Activated effector memory CD4-positive, alpha-beta T cell treated with anti-CD3 and anti-CD28 coated beads, Interleukin-2, amount 50 U/mL, for 16 hours (primary cell): Measurements from ENCODE around the gene SMAD1.

Experiments used
- DNase-seq: peaks from one replicate; pipeline ENCODE4 v3.0.0-alpha.2; 2020

The SMAD1 gene

DNA sequence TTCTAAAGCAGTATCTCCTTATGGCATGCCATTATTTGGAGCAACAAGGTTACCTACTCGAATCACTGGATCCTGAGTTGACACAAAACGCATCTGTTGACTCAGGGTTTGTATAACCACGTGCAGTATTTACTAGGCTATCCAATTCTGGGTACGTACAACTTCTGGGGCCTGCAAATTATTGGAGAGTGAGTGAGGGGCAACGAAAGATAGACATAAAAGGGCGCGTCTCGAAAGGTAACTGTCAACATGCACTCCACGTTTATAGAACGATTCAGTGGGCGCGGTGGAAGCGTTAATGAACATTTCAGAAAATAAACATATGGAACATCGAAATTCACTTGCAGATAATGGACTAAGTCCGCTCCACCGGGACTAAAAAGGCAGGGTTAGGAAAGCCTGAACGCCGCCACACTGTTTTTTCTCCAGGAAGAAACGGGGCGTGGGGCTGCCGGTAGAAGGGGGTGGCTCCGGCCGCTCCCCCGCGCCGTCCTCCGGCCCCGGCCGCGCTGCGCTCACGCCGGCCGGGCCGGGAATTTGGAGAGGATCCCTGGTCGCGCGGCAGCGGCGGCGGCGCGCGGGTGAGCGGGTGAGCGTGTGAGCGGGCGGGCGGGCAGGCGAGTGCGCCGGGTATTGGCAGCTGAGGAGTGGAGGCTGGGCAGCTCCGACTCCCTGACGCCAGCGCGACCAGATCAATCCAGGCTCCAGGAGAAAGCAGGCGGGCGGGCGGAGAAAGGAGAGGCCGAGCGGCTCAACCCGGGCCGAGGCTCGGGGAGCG is at the start of gene SMAD1:
Gene SMAD1 (plus strand): TSS at position 690 of the 778 bp plus-strand sequence. CDS start 32,761 bp downstream, outside the sequence.
- peak; percentile 72 for DNase-seq

GRCh38 chr4:145433684-145434083 is 48.0 kb upstream of the SMAD1 start:
- DNase-seq: no peak

- DNase-seq: no peak
Measured at GRCh38 chr4:145435646-145436045, 46.0 kb upstream of the SMAD1 start.

DNA sequence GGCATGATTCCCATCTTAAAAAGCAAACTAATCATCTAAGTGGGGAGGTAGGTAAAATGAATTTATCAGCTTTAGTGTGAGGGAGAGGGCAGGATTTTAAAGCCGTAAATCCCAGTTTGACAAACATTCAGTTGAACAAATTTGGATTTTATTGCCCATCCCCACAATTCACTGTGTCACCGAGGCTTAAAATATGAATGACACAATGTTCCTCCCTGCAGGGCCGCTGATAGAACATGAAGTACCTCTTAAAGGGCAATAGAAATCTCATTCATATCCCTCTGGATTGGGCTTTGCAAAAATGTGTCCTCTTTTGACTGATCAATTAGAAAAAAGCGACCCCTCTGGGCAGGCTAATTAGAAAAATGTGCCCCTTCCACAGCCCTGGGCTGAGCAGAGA is 45.5 kb upstream of the SMAD1 start:
- DNase-seq: no peak

GRCh38 chr4:145436796-145437195 is 44.9 kb upstream of the SMAD1 start:
- no peak for DNase-seq

- no peak for DNase-seq
Measured at GRCh38 chr4:145437466-145437865, 44.2 kb upstream of the SMAD1 start.

GRCh38 chr4:145438298-145438697 is 43.4 kb upstream of the SMAD1 start:
- DNase-seq: no peak

DNA sequence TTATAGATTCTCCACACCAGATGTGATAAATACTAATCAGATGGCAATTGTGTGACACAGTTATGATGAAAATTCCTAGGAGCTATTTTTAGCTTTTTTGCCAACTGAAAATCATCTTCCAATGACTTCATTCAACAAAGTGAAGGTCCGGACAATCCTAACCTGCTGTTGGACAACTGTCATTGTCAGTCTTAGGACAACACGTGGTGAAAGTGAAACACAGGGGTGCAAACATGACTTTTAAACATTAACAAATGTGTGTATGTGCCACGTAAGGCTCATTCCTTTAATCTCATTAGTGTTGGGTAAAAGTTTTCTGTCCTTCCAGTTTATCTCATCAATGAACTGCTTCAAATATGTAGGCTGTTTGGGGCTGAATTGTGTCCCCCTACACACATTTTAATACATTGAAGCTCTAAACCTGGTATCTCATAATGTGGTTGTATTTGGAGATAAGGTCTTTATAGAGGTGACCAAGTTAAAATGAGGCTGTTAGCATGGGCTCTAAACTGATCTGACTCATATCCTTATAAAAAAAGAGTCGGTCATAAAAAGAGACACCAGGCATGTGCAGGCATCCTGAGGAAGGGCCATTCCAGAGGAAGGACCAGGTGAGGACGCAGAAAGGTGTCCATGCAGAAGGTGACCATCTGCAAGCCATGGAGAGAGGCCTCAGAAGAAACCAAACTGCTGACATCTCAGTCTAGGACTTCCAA is 41.2 kb upstream of the SMAD1 start:
- no peak for DNase-seq

- no peak for DNase-seq
Measured at GRCh38 chr4:145446184-145446583, 35.5 kb upstream of the SMAD1 start.

DNA sequence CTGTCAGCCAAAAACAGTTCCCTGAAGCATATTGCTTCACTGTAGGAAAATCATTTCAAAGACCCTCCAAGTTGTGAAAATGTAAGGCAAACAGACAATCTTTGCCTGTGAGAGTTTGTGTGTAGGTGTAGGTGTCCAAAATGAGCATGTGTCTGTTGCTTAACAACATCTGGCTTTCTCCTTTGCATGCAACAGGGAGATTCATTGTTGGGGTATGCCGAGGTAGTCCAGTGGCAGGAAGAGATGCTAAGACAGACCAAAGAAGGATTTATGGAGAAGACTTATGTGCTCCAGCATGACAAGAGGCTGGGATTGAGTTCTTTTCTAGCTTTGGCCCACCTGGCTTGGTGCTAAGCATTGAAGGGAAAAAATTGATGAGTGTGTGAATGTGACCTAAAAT is 29.8 kb upstream of the SMAD1 start:
- DNase-seq: no peak

DNA sequence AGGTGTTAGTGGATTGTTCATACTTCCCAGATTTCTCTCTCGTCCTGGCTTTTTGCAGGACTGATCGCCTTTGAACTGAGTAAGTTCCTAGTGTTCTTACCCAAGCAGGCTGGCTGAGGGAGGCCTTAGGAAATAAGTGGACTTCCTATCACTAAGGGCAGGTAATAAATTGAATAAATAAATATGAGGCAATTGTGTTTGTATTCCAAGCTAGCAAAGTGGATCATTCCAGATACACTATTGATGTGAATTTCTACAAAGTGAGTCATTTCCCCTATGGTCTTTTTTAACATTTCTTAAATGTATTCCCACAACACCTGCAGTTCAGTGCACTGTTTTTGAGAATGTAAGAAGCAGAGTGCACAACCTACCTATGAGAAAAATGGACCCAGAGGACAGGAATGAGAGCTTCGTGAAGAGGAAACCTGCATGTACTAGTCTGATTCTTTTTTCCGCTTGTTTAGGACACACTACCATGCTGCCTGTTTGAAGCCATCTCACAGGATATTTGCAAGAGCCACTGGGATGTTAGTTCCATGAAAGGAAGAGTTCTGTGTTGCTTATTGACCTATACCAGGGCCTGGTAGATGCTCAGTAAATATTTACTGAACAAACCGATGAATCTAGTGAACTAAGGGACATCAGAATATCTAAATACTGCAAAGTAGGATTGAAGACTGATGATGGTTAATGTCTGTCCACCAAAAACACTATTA is 29.0 kb upstream of the SMAD1 start:
- DNase-seq: no peak

DNA sequence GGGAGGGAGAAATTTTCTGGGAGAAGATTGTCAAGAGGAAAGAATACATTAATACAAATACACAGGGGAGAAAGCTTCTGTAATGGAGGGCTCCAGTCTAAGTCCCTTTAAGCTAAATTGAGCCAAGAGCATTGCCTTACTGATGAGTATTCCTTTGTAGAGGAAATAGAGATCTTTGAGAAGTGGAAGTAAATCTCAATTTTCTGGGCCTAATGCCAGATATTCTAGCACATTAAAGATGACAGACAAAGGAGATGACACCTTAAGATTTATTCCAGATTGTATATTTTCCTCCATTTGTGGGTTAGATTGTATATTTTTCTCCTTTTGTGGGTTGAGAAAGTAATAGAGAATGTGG is 28.5 kb upstream of the SMAD1 start:
- no peak for DNase-seq

DNA sequence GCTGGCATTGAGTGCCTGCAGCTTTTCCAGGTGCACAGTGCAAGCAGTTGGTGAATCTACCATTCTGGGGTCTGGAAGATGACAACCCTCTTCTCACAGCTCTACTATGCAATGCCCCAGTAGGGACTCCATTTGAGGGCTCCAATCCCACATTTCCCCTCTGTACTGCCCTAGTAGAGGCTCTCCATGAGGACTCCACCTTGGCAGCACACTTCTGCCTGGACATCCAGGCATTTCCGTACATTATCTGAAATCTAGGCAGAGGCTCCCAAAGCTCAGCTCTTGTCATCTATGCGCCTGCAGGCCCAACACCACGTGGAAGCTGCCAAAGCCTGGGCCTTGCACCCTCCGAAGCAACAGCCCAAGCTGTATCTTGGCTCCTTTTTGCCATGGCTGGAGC is 8.4 kb upstream of the SMAD1 start:
- DNase-seq: no peak

DNA sequence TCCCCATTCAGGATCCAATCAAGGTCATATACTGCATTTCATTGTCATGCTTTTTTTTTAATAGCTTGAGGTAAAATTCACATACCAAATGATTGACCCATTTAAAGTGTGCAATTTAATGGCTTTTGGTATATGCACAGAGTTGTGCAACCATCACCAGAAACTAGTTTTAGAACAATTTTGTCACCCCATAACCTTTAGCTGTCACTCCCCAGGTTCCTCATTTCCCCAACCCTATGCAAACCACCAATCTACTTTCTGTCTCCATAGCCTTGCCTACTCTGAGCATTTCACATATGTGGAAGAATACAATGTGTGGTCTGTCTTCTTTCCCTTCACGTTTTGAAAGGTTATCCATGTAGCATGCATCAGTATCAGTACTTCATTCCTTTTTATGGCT is 1.4 kb upstream of the SMAD1 start:
- DNase-seq: no peak

DNA sequence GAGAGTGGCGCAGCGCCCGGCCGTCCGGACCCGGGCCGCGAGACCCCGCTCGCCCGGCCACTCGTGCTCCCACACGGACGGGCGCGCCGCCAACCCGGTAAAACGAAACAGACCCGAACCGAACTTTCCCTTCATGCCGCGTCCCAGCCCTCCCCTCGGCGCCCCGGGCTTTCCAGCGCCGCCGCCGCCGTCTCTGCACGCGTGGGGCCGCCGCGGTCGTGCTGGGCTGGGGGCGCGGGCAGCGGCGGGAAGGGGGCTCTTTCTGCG is 222 bp downstream of the SMAD1 start:
- DNase-seq: peak; percentile 64

DNA sequence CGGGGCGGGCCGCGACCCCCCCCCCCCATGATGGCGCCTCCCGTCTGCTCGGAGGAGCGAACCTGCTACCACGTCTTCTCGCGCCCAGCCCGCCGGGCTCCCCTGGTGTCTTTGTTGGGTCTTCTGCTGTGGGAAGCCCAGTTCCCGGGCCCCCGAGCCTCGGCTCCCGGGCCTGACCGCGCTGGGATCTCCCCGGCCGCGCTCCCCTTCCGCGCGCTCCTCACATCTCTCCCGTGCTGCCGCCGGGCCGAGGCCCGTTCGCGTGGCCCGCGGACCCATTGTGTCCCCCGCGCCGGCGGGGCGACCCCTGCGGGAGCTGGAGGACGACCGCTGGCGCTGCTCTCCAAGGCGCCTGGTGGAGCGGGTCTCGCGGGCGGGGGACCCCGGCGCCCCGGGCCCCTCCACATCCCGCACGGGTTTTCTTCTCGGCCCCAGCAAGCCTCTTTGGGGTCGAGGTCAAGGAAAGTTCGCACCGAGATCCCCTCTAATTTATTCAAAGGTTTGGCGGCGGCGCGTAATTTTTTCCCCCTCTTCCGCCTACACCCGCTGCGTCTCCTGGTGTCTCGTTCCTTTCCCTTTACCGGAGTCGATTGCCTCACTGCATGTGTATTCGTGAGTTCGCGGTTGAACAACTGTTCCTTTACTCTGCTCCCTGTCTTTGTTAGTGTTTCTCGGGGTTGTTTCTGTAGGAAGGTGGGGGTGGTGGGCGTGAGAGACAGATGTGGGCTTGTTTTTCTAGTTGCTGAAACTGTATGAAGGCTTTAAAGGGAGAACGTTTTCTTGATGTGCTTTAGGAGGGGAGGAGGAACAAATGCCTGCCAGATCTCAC is 770 bp downstream of the SMAD1 start:
- peak; percentile 81 for DNase-seq

- no peak for DNase-seq
Measured at GRCh38 chr4:145483514-145483913, 1.9 kb downstream of the SMAD1 start.

DNA sequence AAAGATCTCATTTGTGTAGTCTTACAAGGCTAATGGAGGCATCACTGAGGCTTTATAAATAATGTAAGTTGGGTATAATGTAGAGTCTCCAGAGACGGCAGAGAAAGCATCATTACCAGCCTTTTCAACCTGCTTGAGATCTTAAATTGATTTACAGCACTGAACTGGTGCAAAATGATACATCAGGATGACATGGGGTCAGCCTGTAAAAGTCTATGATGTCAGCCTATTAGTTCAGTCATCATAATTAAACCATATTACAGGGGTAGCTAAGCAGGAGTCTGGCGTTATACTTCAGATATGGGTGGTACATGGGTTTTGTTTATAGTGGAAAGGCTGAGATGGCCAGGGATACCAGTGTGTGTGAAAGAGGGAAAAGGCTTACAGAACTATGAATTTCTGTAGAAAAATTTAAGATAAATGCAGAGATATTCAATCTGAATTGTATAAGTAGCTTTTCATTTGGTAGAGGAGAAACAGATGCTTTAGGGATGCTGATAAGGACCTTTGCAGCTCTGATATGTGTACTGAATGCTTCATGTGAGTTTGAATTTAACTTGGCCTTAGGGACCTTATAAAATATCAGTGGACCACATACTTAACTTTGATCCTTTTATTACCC is 2.7 kb downstream of the SMAD1 start:
- DNase-seq: no peak

DNA sequence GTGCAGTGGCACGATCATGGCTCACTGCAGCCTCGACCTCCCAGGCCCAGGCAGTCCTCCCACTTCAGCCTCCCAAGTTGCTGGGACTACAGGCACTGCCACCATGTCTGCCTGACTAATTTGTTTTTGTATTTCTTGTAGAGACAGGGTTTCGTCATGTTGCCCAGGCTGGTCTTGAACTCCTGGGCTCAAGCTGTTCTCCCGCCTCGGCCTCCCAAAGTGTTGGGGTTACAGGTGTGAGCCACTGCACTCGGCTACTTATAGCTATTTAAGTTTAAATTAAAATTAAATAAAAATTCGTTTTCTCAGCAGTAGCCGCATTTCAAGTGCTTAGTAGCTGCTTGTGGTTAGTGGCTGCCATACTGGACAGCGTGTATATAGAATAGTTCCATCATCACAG is 3.5 kb downstream of the SMAD1 start:
- no peak for DNase-seq

GRCh38 chr4:145486603-145487002 is 5.0 kb downstream of the SMAD1 start:
- no peak for DNase-seq

DNA sequence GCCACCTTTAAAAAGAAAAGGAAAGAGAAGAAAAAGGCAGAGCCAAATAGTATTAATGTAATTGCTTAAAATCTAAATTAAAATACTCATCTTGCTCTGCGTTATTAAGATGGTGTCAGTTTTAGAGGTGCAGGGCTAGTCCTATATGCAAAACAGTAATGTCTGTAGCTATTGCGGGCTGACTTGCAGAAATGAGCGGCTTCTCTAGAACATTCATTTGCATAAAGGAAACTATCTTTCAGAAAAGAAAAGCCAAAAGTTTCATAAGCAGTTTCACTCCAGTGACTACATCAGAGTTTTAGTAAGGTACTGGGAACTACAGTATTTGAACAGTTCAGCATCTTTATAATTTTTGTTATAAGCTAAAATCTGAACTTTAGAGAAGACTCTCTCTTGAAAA is 6.0 kb downstream of the SMAD1 start:
- DNase-seq: peak; percentile 57

DNA sequence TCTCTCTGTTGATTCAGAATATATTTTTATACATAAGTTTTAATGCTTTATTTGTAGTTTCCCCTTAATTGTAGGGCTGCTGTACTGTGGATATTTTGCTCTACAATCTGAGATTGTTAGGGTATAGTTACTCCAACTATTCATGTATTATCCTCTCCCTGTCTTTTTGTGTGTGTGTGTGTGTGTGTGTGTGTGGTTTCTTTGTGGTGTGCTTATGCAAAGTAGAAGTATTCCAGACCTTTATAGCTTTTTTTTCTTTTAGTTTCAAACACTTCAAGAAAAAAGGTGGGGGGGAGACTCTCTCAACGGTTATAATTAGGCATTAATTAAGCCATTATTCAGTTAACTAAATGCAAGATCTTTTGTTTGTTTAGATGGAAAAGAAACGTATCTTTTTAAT is 6.7 kb downstream of the SMAD1 start:
- DNase-seq: no peak

- DNase-seq: no peak
Measured at GRCh38 chr4:145489556-145489955, 7.9 kb downstream of the SMAD1 start.
